Uterus (tissue), 2 donors: Measurements from ENCODE around the gene GLB1L2.

ENCODE experiments used
- POLR2A ChIP-seq, 2 donors: fragments of 450-650 bp; IDR thresholded peaks; one replicate each; pipeline ENCODE4 v1.6.1; 2016; ENCODE audit warnings: antibody characterized with exemption in 2 of 2, mild to moderate bottlenecking in 1 of 2, moderate library complexity in 1 of 2
- TF ChIP-seq, protein P1 (sequence below), 4 experiments: fragments of 200-600 bp in 2 of 4; fragments of 450-650 bp in 2 of 4; sonication (generic) in 2 of 4; IDR thresholded peaks; one replicate each; pipeline ENCODE4 v1.5.1; 2016 to 2019; ENCODE audit warnings: antibody characterized with exemption in 4 of 4, mild to moderate bottlenecking in 2 of 4, moderate library complexity in 1 of 4

GRCh38 chr11:134398644-134399292 lies 67.0 kb downstream of the GLB1L2 start:
- TF ChIP-seq, protein P1, sequence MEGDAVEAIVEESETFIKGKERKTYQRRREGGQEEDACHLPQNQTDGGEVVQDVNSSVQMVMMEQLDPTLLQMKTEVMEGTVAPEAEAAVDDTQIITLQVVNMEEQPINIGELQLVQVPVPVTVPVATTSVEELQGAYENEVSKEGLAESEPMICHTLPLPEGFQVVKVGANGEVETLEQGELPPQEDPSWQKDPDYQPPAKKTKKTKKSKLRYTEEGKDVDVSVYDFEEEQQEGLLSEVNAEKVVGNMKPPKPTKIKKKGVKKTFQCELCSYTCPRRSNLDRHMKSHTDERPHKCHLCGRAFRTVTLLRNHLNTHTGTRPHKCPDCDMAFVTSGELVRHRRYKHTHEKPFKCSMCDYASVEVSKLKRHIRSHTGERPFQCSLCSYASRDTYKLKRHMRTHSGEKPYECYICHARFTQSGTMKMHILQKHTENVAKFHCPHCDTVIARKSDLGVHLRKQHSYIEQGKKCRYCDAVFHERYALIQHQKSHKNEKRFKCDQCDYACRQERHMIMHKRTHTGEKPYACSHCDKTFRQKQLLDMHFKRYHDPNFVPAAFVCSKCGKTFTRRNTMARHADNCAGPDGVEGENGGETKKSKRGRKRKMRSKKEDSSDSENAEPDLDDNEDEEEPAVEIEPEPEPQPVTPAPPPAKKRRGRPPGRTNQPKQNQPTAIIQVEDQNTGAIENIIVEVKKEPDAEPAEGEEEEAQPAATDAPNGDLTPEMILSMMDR (IDR thresholded peaks at IDR 0.05): no peak
- TF ChIP-seq POLR2A (IDR thresholded peaks at IDR 0.05): no peak
